ENCODE data around the gene IFTAP.
"Not testable (repeated sequence)": the region's sequence is repeated elsewhere in the genome, so short reads cannot be mapped to it uniquely, and the experiment has no call there.

The IFTAP gene

GRCh38 chr11:36657610-36658267 is 63.4 kb downstream of the IFTAP start:
- no peaks in the 10 kb centered on the region for H3K36me3 ChIP-seq (ENCODE audit: control insufficient read depth, insufficient read depth, low read length)
- H3K79me2 ChIP-seq: no peaks in the 10 kb centered on the region
- no peak overlapping the region for H3K4me2 ChIP-seq (ENCODE audit: low read length)
- no peaks in the 10 kb centered on the region for H3K27me3 ChIP-seq (ENCODE audit: control insufficient read depth, insufficient read depth, low read length)
- H3K4me3 ChIP-seq (ENCODE audit: low read depth, low read length): no peak overlapping the region
- H3K27ac ChIP-seq: no peak overlapping the region
- no peaks in the 10 kb centered on the region for H3K9me3 ChIP-seq (ENCODE audit: control insufficient read depth, low read length)
- H3K4me1 ChIP-seq: peaks cover 8% of the 10 kb centered on the region
- no peak overlapping the region for H3K9ac ChIP-seq
- peak overlapping the region; percentile 42 for H2AFZ ChIP-seq
- TF ChIP-seq, protein P1, sequence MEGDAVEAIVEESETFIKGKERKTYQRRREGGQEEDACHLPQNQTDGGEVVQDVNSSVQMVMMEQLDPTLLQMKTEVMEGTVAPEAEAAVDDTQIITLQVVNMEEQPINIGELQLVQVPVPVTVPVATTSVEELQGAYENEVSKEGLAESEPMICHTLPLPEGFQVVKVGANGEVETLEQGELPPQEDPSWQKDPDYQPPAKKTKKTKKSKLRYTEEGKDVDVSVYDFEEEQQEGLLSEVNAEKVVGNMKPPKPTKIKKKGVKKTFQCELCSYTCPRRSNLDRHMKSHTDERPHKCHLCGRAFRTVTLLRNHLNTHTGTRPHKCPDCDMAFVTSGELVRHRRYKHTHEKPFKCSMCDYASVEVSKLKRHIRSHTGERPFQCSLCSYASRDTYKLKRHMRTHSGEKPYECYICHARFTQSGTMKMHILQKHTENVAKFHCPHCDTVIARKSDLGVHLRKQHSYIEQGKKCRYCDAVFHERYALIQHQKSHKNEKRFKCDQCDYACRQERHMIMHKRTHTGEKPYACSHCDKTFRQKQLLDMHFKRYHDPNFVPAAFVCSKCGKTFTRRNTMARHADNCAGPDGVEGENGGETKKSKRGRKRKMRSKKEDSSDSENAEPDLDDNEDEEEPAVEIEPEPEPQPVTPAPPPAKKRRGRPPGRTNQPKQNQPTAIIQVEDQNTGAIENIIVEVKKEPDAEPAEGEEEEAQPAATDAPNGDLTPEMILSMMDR (IDR thresholded peaks at IDR 0.05): no peak

- not testable (repeated sequence) for H3K4me1 ChIP-seq; H3K27me3 ChIP-seq (ENCODE audit: control insufficient read depth, insufficient read depth, low read length); H2AFZ ChIP-seq; H3K36me3 ChIP-seq (ENCODE audit: control insufficient read depth, insufficient read depth, low read length); H3K4me2 ChIP-seq (ENCODE audit: low read length); H3K9ac ChIP-seq; H3K9me3 ChIP-seq (ENCODE audit: control insufficient read depth, low read length); H3K4me3 ChIP-seq (ENCODE audit: low read depth, low read length); H3K79me2 ChIP-seq; H3K27ac ChIP-seq
Observed at GRCh38 chr11:36661359-36661758, 67.1 kb downstream of the IFTAP start.

DNA sequence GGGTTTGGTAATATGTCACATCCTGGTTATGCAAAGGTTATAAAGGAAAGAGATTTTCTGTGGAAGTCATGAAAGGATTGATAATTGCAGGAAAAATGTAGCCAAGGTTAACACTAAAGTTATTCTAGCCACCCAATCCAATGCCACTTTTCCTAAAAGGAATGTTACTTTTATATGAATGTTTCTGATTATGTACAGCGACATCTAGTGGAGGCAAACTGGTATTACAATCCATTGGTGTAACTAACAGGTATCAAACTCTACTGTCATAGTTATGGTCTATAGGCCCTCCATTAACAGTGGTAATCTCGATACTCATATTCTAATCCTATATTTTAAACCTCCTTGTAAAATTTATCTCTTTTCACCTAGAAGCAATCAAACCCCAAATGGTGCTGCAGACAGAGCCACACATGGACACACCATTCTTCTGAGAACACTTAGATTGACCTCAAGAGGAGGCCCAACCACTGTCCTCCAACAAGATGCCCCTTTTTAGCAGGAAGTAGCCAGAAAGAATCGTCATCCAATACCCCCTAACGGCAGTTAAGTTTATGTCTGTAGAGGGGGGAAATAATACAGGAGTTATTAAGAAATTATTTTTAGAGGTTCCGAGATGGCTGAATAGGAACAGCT is 78.6 kb downstream of the IFTAP start:
- no peaks in the 10 kb centered on the region for H3K27me3 ChIP-seq (ENCODE audit: control insufficient read depth, insufficient read depth, low read length)
- TF ChIP-seq, protein P1 (IDR thresholded peaks at IDR 0.05): peak; percentile 79
- no peaks in the 10 kb centered on the region for H3K9me3 ChIP-seq (ENCODE audit: control insufficient read depth, low read length)
- no peaks in the 10 kb centered on the region for H3K79me2 ChIP-seq
- H3K27ac ChIP-seq: no peak overlapping the region
- H3K36me3 ChIP-seq (ENCODE audit: control insufficient read depth, insufficient read depth, low read length): no peaks in the 10 kb centered on the region
- no peak overlapping the region for H3K4me2 ChIP-seq (ENCODE audit: low read length)
- no peak overlapping the region for H3K4me3 ChIP-seq (ENCODE audit: low read depth, low read length)
- no peak overlapping the region for H3K9ac ChIP-seq
- H3K4me1 ChIP-seq: no peaks in the 10 kb centered on the region
- no peak overlapping the region for H2AFZ ChIP-seq

GRCh38 chr11:36679547-36679946 is 85.2 kb downstream of the IFTAP start:
- H3K4me3 ChIP-seq (ENCODE audit: low read depth, low read length); H3K36me3 ChIP-seq (ENCODE audit: control insufficient read depth, insufficient read depth, low read length); H3K27ac ChIP-seq; H3K4me2 ChIP-seq (ENCODE audit: low read length); H3K27me3 ChIP-seq (ENCODE audit: control insufficient read depth, insufficient read depth, low read length); H3K9ac ChIP-seq; H2AFZ ChIP-seq; H3K79me2 ChIP-seq; H3K9me3 ChIP-seq (ENCODE audit: control insufficient read depth, low read length); H3K4me1 ChIP-seq: not testable (repeated sequence)

DNA sequence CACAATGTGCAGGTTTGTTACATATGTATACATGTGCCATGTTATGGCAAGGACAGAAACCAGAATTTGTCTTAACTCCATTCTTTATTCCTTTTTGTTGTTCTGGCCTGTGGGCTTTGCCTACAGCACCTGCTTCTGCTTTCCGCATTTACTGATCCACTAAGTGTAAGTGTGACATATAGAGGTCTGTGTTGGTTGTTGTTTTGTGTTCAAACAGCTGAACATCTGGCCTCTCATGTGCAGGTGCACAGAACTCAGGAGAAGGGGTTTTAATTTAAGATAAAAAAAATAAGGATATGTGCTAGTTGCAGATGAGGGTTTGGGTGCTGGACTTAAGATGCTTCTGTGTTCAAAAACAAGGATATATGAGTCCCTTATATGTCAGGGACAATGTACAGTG is 89.5 kb downstream of the IFTAP start:
- H3K27ac ChIP-seq: no peak overlapping the region

More for the DNA sequence above, 89.5 kb downstream of the IFTAP start:
- Histone ChIP-seq H3K9me3 (ENCODE audit: control insufficient read depth, low read length) (no peaks in the 10 kb centered on the region), H3K4me3 (ENCODE audit: low read depth, low read length) (no peak overlapping the region), H3K9ac (no peak overlapping the region), H2AFZ (no peak overlapping the region), H3K27me3 (ENCODE audit: control insufficient read depth, insufficient read depth, low read length) (no peaks in the 10 kb centered on the region), H3K79me2 (no peaks in the 10 kb centered on the region), H3K36me3 (ENCODE audit: control insufficient read depth, insufficient read depth, low read length) (no peaks in the 10 kb centered on the region), H3K4me1 (no peaks in the 10 kb centered on the region), H3K4me2 (ENCODE audit: low read length) (no peak overlapping the region)
- TF ChIP-seq, protein P1 (IDR thresholded peaks at IDR 0.05): no peak

Data from parathyroid adenoma (tissue), 2 donors.